ENCODE data around the gene KLHDC8A.

The KLHDC8A gene

GRCh38 chr1:205340676-205341075 lies 16.0 kb downstream of the KLHDC8A start:
- Histone ChIP-seq H3K27me3 (ENCODE audit: control insufficient read depth in 1 of 2, insufficient read depth in 2 of 2, low read length in 2 of 2) (peaks cover 10 to 32% of the 10 kb centered on the region in 2 donors), H3K36me3 (ENCODE audit: insufficient read depth, low read length) (no peaks in the 10 kb centered on the region), H3K9ac (ENCODE audit: low read length) (no peak overlapping the region), H3K4me1 (ENCODE audit: insufficient read depth, low read length) (no peaks in the 10 kb centered on the region), H3K27ac (ENCODE audit: low read depth, low read length) (no peak overlapping the region), H3K9me3 (ENCODE audit: low read length) (no peaks in the 10 kb centered on the region), H3K4me3 (ENCODE audit: low read depth in 1 of 2, low read length in 2 of 2) (no peak overlapping the region)

GRCh38 chr1:205339717-205340116 lies 17.0 kb downstream of the KLHDC8A start:
- Histone ChIP-seq H3K9ac (ENCODE audit: low read length) (no peak overlapping the region), H3K4me1 (ENCODE audit: insufficient read depth, low read length) (no peaks in the 10 kb centered on the region), H3K27me3 (ENCODE audit: control insufficient read depth in 1 of 2, insufficient read depth in 2 of 2, low read length in 2 of 2) (peaks cover 7 to 29% of the 10 kb centered on the region in 2 donors), H3K4me3 (ENCODE audit: low read depth in 1 of 2, low read length in 2 of 2) (no peak overlapping the region), H3K27ac (ENCODE audit: low read depth, low read length) (no peak overlapping the region), H3K36me3 (ENCODE audit: insufficient read depth, low read length) (no peaks in the 10 kb centered on the region), H3K9me3 (ENCODE audit: low read length) (no peaks in the 10 kb centered on the region)

- no peak overlapping the region for H3K9ac ChIP-seq (ENCODE audit: low read length)
- H3K4me3 ChIP-seq (ENCODE audit: low read depth in 1 of 2, low read length in 2 of 2), result no peak overlapping the region
- no peaks in the 10 kb centered on the region for H3K4me1 ChIP-seq (ENCODE audit: insufficient read depth, low read length)
- H3K9me3 ChIP-seq (ENCODE audit: low read length), result no peaks in the 10 kb centered on the region
- H3K27ac ChIP-seq (ENCODE audit: low read depth, low read length), result no peak overlapping the region
- peaks cover 2 to 24% of the 10 kb centered on the region in 2 donors for H3K27me3 ChIP-seq (ENCODE audit: control insufficient read depth in 1 of 2, insufficient read depth in 2 of 2, low read length in 2 of 2)
- no peaks in the 10 kb centered on the region for H3K36me3 ChIP-seq (ENCODE audit: insufficient read depth, low read length)
Measured at GRCh38 chr1:205339197-205339702, 17.5 kb downstream of the KLHDC8A start.

- Histone ChIP-seq H3K9me3 (ENCODE audit: low read length) (no peaks in the 10 kb centered on the region), H3K36me3 (ENCODE audit: insufficient read depth, low read length) (no peaks in the 10 kb centered on the region), H3K27me3 (ENCODE audit: control insufficient read depth in 1 of 2, insufficient read depth in 2 of 2, low read length in 2 of 2) (peaks cover 0 to 12% of the 10 kb centered on the region in 2 donors), H3K4me1 (ENCODE audit: insufficient read depth, low read length) (no peaks in the 10 kb centered on the region), H3K27ac (ENCODE audit: low read depth, low read length) (no peak overlapping the region), H3K4me3 (ENCODE audit: low read depth in 1 of 2, low read length in 2 of 2) (no peak overlapping the region), H3K9ac (ENCODE audit: low read length) (no peak overlapping the region)
Measured at GRCh38 chr1:205338011-205338410, 18.7 kb downstream of the KLHDC8A start.

- Histone ChIP-seq H3K27me3 (ENCODE audit: control insufficient read depth in 1 of 2, insufficient read depth in 2 of 2, low read length in 2 of 2) (peaks cover 0 to 6% of the 10 kb centered on the region in 2 donors), H3K9ac (ENCODE audit: low read length) (no peak overlapping the region), H3K36me3 (ENCODE audit: insufficient read depth, low read length) (no peaks in the 10 kb centered on the region), H3K27ac (ENCODE audit: low read depth, low read length) (no peak overlapping the region), H3K9me3 (ENCODE audit: low read length) (no peaks in the 10 kb centered on the region), H3K4me1 (ENCODE audit: insufficient read depth, low read length) (no peaks in the 10 kb centered on the region), H3K4me3 (ENCODE audit: low read depth in 1 of 2, low read length in 2 of 2) (no peak overlapping the region)
Measured at GRCh38 chr1:205337481-205337880, 19.2 kb downstream of the KLHDC8A start.

- H3K4me3 ChIP-seq (ENCODE audit: low read depth in 1 of 2, low read length in 2 of 2), result no peak overlapping the region
- H3K9me3 ChIP-seq (ENCODE audit: low read length), result no peaks in the 10 kb centered on the region
- H3K4me1 ChIP-seq (ENCODE audit: insufficient read depth, low read length), result no peaks in the 10 kb centered on the region
- no peaks in the 10 kb centered on the region for H3K27me3 ChIP-seq (ENCODE audit: control insufficient read depth in 1 of 2, insufficient read depth in 2 of 2, low read length in 2 of 2)
- no peak overlapping the region for H3K27ac ChIP-seq (ENCODE audit: low read depth, low read length)
- H3K9ac ChIP-seq (ENCODE audit: low read length), result no peak overlapping the region
- H3K36me3 ChIP-seq (ENCODE audit: insufficient read depth, low read length), result no peaks in the 10 kb centered on the region
Measured at GRCh38 chr1:205335692-205336091, 21.0 kb downstream of the KLHDC8A start.

- H3K27ac ChIP-seq (ENCODE audit: low read depth, low read length), result no peak overlapping the region
- H3K9me3 ChIP-seq (ENCODE audit: low read length), result no peaks in the 10 kb centered on the region
- H3K36me3 ChIP-seq (ENCODE audit: insufficient read depth, low read length), result no peaks in the 10 kb centered on the region
- no peak overlapping the region for H3K9ac ChIP-seq (ENCODE audit: low read length)
- no peak overlapping the region for H3K4me3 ChIP-seq (ENCODE audit: low read depth in 1 of 2, low read length in 2 of 2)
- H3K27me3 ChIP-seq (ENCODE audit: control insufficient read depth in 1 of 2, insufficient read depth in 2 of 2, low read length in 2 of 2), result no peaks in the 10 kb centered on the region
- H3K4me1 ChIP-seq (ENCODE audit: insufficient read depth, low read length), result no peaks in the 10 kb centered on the region
Measured at GRCh38 chr1:205332015-205332791, 24.5 kb downstream of the KLHDC8A start.

- H3K9ac ChIP-seq (ENCODE audit: low read length), result no peak overlapping the region
- no peaks in the 10 kb centered on the region for H3K36me3 ChIP-seq (ENCODE audit: insufficient read depth, low read length)
- H3K9me3 ChIP-seq (ENCODE audit: low read length), result no peaks in the 10 kb centered on the region
- no peaks in the 10 kb centered on the region for H3K27me3 ChIP-seq (ENCODE audit: control insufficient read depth in 1 of 2, insufficient read depth in 2 of 2, low read length in 2 of 2)
- no peaks in the 10 kb centered on the region for H3K4me1 ChIP-seq (ENCODE audit: insufficient read depth, low read length)
- no peak overlapping the region for H3K27ac ChIP-seq (ENCODE audit: low read depth, low read length)
- no peak overlapping the region for H3K4me3 ChIP-seq (ENCODE audit: low read depth in 1 of 2, low read length in 2 of 2)
Measured at GRCh38 chr1:205330150-205330549, 26.6 kb downstream of the KLHDC8A start.

GRCh38 chr1:205329719-205330118 lies 27.0 kb downstream of the KLHDC8A start:
- Histone ChIP-seq H3K27me3 (ENCODE audit: control insufficient read depth in 1 of 2, insufficient read depth in 2 of 2, low read length in 2 of 2) (no peaks in the 10 kb centered on the region), H3K4me1 (ENCODE audit: insufficient read depth, low read length) (no peaks in the 10 kb centered on the region), H3K27ac (ENCODE audit: low read depth, low read length) (no peak overlapping the region), H3K36me3 (ENCODE audit: insufficient read depth, low read length) (no peaks in the 10 kb centered on the region), H3K4me3 (ENCODE audit: low read depth in 1 of 2, low read length in 2 of 2) (no peak overlapping the region), H3K9ac (ENCODE audit: low read length) (no peak overlapping the region), H3K9me3 (ENCODE audit: low read length) (no peaks in the 10 kb centered on the region)

GRCh38 chr1:205328476-205328875 lies 28.2 kb downstream of the KLHDC8A start:
- H3K36me3 ChIP-seq (ENCODE audit: insufficient read depth, low read length), result no peaks in the 10 kb centered on the region
- no peaks in the 10 kb centered on the region for H3K9me3 ChIP-seq (ENCODE audit: low read length)
- no peaks in the 10 kb centered on the region for H3K4me1 ChIP-seq (ENCODE audit: insufficient read depth, low read length)
- H3K27me3 ChIP-seq (ENCODE audit: control insufficient read depth in 1 of 2, insufficient read depth in 2 of 2, low read length in 2 of 2), result no peaks in the 10 kb centered on the region
- H3K4me3 ChIP-seq (ENCODE audit: low read depth in 1 of 2, low read length in 2 of 2), result no peak overlapping the region
- no peak overlapping the region for H3K27ac ChIP-seq (ENCODE audit: low read depth, low read length)
- no peak overlapping the region for H3K9ac ChIP-seq (ENCODE audit: low read length)

GRCh38 chr1:205326812-205327466 lies 29.8 kb downstream of the KLHDC8A start:
- Histone ChIP-seq H3K27ac (ENCODE audit: low read depth, low read length) (no peak overlapping the region), H3K36me3 (ENCODE audit: insufficient read depth, low read length) (no peaks in the 10 kb centered on the region), H3K4me1 (ENCODE audit: insufficient read depth, low read length) (no peaks in the 10 kb centered on the region)

More at GRCh38 chr1:205326812-205327466, 29.8 kb downstream of the KLHDC8A start:
- H3K9me3 ChIP-seq (ENCODE audit: low read length), result no peaks in the 10 kb centered on the region
- H3K27me3 ChIP-seq (ENCODE audit: control insufficient read depth in 1 of 2, insufficient read depth in 2 of 2, low read length in 2 of 2), result no peaks in the 10 kb centered on the region
- no peak overlapping the region for H3K9ac ChIP-seq (ENCODE audit: low read length)
- no peak overlapping the region for H3K4me3 ChIP-seq (ENCODE audit: low read depth in 1 of 2, low read length in 2 of 2)

Data from muscle layer of colon (tissue), 2 donors.